ENCODE data around the gene RAF1. TPM values are rescaled to one million over a fixed set of nuclear protein-coding genes. Genes with fewer than 3 reads are reported as not detected.
A peak's percentile ranks its signal among the peaks of the same experiment; 100 is the strongest.

The RAF1 gene
- total and polyA plus RNA-seq, 4 donors, result 41.4 to 182 (median 80.5) TPM

DNA sequence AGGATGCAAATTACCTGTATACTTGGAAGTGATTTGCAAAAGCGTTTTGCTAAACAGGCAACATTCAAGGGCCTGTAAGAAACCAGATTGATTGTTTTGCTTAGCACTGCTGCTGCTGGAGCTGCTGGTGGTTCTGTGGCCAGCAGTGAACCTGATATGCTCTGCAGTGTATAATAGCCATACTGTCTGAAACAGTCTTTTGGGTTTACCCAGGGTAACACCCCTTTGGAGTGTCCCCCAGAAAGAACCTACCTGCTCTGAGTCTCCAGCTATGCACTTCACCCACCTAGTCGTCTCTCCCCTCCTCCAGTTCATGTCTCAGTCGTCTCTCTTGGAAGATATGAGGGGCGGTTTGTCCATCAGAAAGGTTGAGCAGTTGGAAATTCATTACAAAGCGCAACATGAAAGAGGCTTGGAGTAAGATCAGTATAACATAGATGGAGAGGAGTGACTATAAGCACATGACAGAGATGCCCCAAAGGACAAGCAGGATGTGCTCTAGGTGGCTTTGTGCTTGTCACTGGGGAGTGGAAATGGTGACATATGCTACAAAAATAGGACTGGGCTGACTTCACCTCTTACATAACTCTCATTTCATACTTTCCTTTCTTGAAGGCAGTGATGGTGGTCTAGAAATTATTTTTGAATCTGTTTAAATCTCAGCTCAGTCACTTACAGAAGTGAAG, 103.3 kb downstream of the RAF1 start:
- no peaks in the 10 kb centered on the region for H3K27me3 ChIP-seq (ENCODE audit: control insufficient read depth in 3 of 3, insufficient read depth in 3 of 3, low read length in 2 of 3)
- H3K4me1 ChIP-seq (ENCODE audit: control insufficient read depth in 5 of 5, insufficient read depth in 5 of 5, low read length in 5 of 5), result peaks cover 5 to 24% (median 12%) of the 10 kb centered on the region in 5 donors
- peak overlapping the region in 1 of 2 donors; percentile 37 for H3K27ac ChIP-seq (ENCODE audit: low read depth in 1 of 2, low read length in 1 of 2)
- H3K36me3 ChIP-seq (ENCODE audit: control insufficient read depth in 4 of 4, insufficient read depth in 4 of 4, low read length in 4 of 4), result peaks cover 0 to 2% (median 0%) of the 10 kb centered on the region in 4 donors
- DNase-seq (no peak), ATAC-seq (ENCODE audit: insufficient read depth, low FRiP score) (no peak)
- no peaks in the 10 kb centered on the region for H3K9me3 ChIP-seq (ENCODE audit: control insufficient read depth in 4 of 4, insufficient read depth in 3 of 4, low read length in 3 of 4)
- TF ChIP-seq, protein P1, sequence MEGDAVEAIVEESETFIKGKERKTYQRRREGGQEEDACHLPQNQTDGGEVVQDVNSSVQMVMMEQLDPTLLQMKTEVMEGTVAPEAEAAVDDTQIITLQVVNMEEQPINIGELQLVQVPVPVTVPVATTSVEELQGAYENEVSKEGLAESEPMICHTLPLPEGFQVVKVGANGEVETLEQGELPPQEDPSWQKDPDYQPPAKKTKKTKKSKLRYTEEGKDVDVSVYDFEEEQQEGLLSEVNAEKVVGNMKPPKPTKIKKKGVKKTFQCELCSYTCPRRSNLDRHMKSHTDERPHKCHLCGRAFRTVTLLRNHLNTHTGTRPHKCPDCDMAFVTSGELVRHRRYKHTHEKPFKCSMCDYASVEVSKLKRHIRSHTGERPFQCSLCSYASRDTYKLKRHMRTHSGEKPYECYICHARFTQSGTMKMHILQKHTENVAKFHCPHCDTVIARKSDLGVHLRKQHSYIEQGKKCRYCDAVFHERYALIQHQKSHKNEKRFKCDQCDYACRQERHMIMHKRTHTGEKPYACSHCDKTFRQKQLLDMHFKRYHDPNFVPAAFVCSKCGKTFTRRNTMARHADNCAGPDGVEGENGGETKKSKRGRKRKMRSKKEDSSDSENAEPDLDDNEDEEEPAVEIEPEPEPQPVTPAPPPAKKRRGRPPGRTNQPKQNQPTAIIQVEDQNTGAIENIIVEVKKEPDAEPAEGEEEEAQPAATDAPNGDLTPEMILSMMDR (IDR thresholded peaks at IDR 0.05; ENCODE audit: control extremely low read depth, extremely low read depth), result no peak
- H3K4me3 ChIP-seq, result no peak overlapping the region
- H3K9ac ChIP-seq (ENCODE audit: insufficient read depth in 1 of 2, low read length in 2 of 2), result no peak overlapping the region
- 83 to 88% methylated on average over 5 of the region's 5 CpGs for WGBS, 2 donors

DNA sequence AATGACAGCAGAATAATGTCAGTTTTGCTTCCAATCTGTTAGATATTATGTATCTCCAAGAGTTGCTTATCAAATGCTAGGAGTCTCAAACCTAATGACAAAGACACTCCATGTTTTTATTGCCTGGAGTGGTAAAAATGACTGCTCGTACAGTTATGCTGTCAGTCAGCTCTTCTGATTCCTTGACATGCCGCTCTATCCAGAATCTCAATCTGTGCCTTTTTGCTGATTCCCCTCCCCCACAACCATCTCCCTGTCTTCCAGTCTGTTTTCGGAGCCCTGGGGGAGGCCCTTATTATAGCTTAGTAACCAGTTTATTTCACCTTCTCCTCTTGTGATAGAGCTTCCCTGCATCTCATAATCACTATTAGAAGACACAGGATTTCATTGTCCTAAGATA, 104.4 kb downstream of the RAF1 start:
- ATAC-seq (ENCODE audit: insufficient read depth, low FRiP score) (no peak), DNase-seq (no peak)
- H3K4me1 ChIP-seq (ENCODE audit: control insufficient read depth in 5 of 5, insufficient read depth in 5 of 5, low read length in 5 of 5), result peaks cover 5 to 24% (median 12%) of the 10 kb centered on the region in 5 donors
- H3K36me3 ChIP-seq (ENCODE audit: control insufficient read depth in 4 of 4, insufficient read depth in 4 of 4, low read length in 4 of 4), result peaks cover 0 to 2% (median 0%) of the 10 kb centered on the region in 4 donors
- no peaks in the 10 kb centered on the region for H3K9me3 ChIP-seq (ENCODE audit: control insufficient read depth in 4 of 4, insufficient read depth in 3 of 4, low read length in 3 of 4)
- 90 to 94% methylated on average over 3 of the region's 3 CpGs for WGBS, 2 donors
- TF ChIP-seq, protein P1 (IDR thresholded peaks at IDR 0.05; ENCODE audit: control extremely low read depth, extremely low read depth), result no peak
- H3K9ac ChIP-seq (ENCODE audit: insufficient read depth in 1 of 2, low read length in 2 of 2), result no peak overlapping the region
- no peaks in the 10 kb centered on the region for H3K27me3 ChIP-seq (ENCODE audit: control insufficient read depth in 3 of 3, insufficient read depth in 3 of 3, low read length in 2 of 3)
- H3K4me3 ChIP-seq, result no peak overlapping the region
- H3K27ac ChIP-seq (ENCODE audit: low read depth in 1 of 2, low read length in 1 of 2), result no peak overlapping the region

DNA sequence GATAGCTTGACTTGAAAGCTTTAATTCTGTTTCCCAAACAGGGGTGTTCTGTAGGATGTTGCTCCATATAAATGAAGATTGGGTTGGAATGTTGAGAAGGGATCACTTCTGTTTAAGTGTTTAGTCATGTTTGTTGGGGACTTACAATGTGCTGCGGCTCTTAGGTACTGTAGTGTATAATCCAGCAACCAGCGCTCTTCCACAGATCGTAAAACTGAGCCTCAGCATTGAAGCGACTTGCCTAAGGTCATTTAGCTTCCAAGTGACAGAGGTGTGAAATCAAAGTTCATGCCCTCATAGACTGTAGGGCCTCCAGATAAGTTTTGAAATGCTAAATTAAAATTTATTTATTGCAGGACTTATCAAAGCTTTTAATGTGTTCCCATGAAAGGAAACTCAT, 105.2 kb downstream of the RAF1 start:
- H3K9me3 ChIP-seq (ENCODE audit: control insufficient read depth in 4 of 4, insufficient read depth in 3 of 4, low read length in 3 of 4), result no peaks in the 10 kb centered on the region
- H3K27ac ChIP-seq (ENCODE audit: low read depth in 1 of 2, low read length in 1 of 2), result no peak overlapping the region
- WGBS, 2 donors, result 71 to 85% methylated on average over 4 of the region's 4 CpGs
- peaks cover 5 to 24% (median 14%) of the 10 kb centered on the region in 5 donors for H3K4me1 ChIP-seq (ENCODE audit: control insufficient read depth in 5 of 5, insufficient read depth in 5 of 5, low read length in 5 of 5)
- no peaks in the 10 kb centered on the region for H3K27me3 ChIP-seq (ENCODE audit: control insufficient read depth in 3 of 3, insufficient read depth in 3 of 3, low read length in 2 of 3)
- TF ChIP-seq, protein P1 (IDR thresholded peaks at IDR 0.05; ENCODE audit: control extremely low read depth, extremely low read depth), result no peak
- H3K9ac ChIP-seq (ENCODE audit: insufficient read depth in 1 of 2, low read length in 2 of 2), result no peak overlapping the region
- no peaks in the 10 kb centered on the region for H3K36me3 ChIP-seq (ENCODE audit: control insufficient read depth in 4 of 4, insufficient read depth in 4 of 4, low read length in 4 of 4)
- DNase-seq, result no peak
- no peak overlapping the region for H3K4me3 ChIP-seq
- ATAC-seq (ENCODE audit: insufficient read depth, low FRiP score), result no peak
